PC-3 (cell line): Measurements from ENCODE around the gene MTNR1B. TPM values are rescaled to one million over a fixed set of nuclear protein-coding genes. Genes with fewer than 3 reads are reported as not detected.
A peak's percentile ranks its signal among the peaks of the same experiment; 100 is the strongest.

Experiments used
- ATAC-seq: fragments of 200-7000 bp; cut with Tn5 transposase; 2 replicates; pipeline ENCODE4 v1.9.1; 2020; ENCODE audit warnings: mild to moderate bottlenecking, moderate library complexity
- BruUV-seq: library from RNA; stranded (reverse); fragments of 400-500 nt; replicated peaks from 2 replicates; lab custom pipeline; 2021; lab: Mats Ljungman, UMichigan
- CTCF ChIA-PET: fragments of 300-600 bp; sonication (Branson Sonifier 250); formaldehyde crosslinking; loops from one replicate; lab custom pipeline; 2022; ENCODE audit warnings: antibody characterized with exemption; lab: Charles Lee
- POLR2A ChIA-PET: fragments of 300-600 bp; sonication (Branson Sonifier 250); formaldehyde crosslinking; loops from one replicate; lab custom pipeline; 2022; ENCODE audit warnings: antibody characterized with exemption; ENCODE audit not compliant: unreplicated experiment; lab: Charles Lee
- DNase-seq: peaks from one replicate; pipeline ENCODE4 v3.0.0-alpha.2; 2015
- H2AFZ ChIP-seq: fragments of 300-600 bp; sonication (generic); 2 replicates; pipeline ENCODE4 v1.6.0; 2016; ENCODE audit warnings: antibody characterized with exemption, low read length
- H3F3A ChIP-seq: fragments of 300-600 bp; sonication (generic); one replicate; pipeline ENCODE4 v1.6.0; 2017; ENCODE audit warnings: antibody characterized with exemption, low read length, control low read depth, mild to moderate bottlenecking; ENCODE audit not compliant: unreplicated experiment
- H3K27ac ChIP-seq: fragments of 300-600 bp; sonication (generic); 2 replicates; pipeline ENCODE4 v1.5.1; 2016; ENCODE audit warnings: mild to moderate bottlenecking, low read length
- H3K27me3 ChIP-seq: fragments of 300-600 bp; sonication (generic); 2 replicates; pipeline ENCODE4 v1.6.1; 2016; ENCODE audit warnings: low read length, mixed read lengths
- H3K36me3 ChIP-seq: fragments of 300-600 bp; sonication (generic); 2 replicates; pipeline ENCODE4 v1.6.1; 2016; ENCODE audit warnings: low read depth, mixed run types, low read length, mixed read lengths
- H3K4me1 ChIP-seq: fragments of 300-600 bp; sonication (generic); 2 replicates; pipeline ENCODE4 v1.5.1; 2016; ENCODE audit warnings: low read length; ENCODE audit not compliant: insufficient read depth
- H3K4me2 ChIP-seq: fragments of 300-600 bp; sonication (generic); 2 replicates; pipeline ENCODE4 v1.6.0; 2016; ENCODE audit warnings: low read length
- H3K4me3 ChIP-seq: fragments of 300-600 bp; sonication (generic); 2 replicates; pipeline ENCODE4 v1.5.1; 2016; ENCODE audit warnings: mild to moderate bottlenecking, low read length, mixed read lengths
- H3K79me2 ChIP-seq: fragments of 300-600 bp; sonication (generic); 2 replicates; pipeline ENCODE4 v1.6.1; 2017; ENCODE audit warnings: low read length, mixed read lengths
- H3K9ac ChIP-seq: fragments of 300-600 bp; sonication (generic); 2 replicates; pipeline ENCODE4 v1.6.0; 2016; ENCODE audit warnings: mild to moderate bottlenecking, low read length
- H3K9me2 ChIP-seq: fragments of 300-600 bp; sonication (generic); replicated peaks from 2 replicates; pipeline ENCODE4 v1.6.1; 2016; ENCODE audit warnings: mixed run types, low read length, mixed read lengths
- H3K9me3 ChIP-seq: fragments of 300-600 bp; sonication (generic); 2 replicates; pipeline ENCODE4 v1.6.1; 2016; ENCODE audit warnings: low read length, mixed read lengths
- H4K20me1 ChIP-seq: fragments of 300-600 bp; sonication (generic); 2 replicates; pipeline ENCODE4 v1.6.1; 2016; ENCODE audit warnings: low read length, mixed read lengths
- EZH2 ChIP-seq: fragments of 300-600 bp; sonication (generic); IDR thresholded peaks from one replicate; pipeline ENCODE4 v1.6.1; 2017; ENCODE audit warnings: antibody characterized with exemption, mild to moderate bottlenecking, low read length; ENCODE audit not compliant: unreplicated experiment
- EZH2phosphoT487 ChIP-seq: fragments of 300-600 bp; sonication (generic); IDR thresholded peaks from 2 replicates; pipeline ENCODE4 v1.6.1; 2018; ENCODE audit warnings: mild to moderate bottlenecking, antibody characterized with exemption, low read length, borderline replicate concordance
- intact Hi-C: fragments of 100-400 bp; cut with micrococcal nuclease; formaldehyde crosslinking; loops from 2 replicates; pipeline ENCODE4 v1.9.0; 2023
- total RNA-seq: library from RNA; depleted of rRNA; stranded (reverse); fragments of >200 nt; gene quantifications from 2 replicates; pipeline ENCODE4 v1.2.3, GENCODE V29; 2014
- TF ChIP-seq, protein P1 (sequence below): fragments of 300-600 bp; sonication (generic); conservative IDR thresholded peaks from 2 replicates; pipeline ENCODE4 v1.5.1; 2017; ENCODE audit warnings: antibody characterized with exemption, low read depth, mild to moderate bottlenecking, low read length

MTNR1B gene
- total RNA-seq, 1 experiment from 2014 or later, result not detected

DNA sequence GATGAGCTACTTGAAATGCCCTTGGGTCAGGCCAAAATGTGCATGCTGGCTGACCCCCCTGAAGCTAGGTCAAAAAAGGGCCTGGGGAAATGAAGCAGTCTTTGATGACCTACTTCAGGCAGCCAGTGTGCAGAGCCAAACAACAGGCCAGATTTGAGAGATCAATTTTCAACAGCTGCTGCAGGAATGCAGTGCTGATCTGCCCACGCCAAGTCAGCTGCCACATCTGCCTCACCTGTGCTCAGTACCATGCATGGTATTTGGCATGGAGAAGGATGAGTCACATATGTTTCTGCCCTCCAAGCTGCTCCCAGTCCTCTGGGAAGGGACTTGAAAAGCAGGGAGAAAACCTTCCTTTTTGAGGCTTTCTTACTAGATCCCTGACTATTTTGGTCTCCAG, 35.8 kb downstream of the MTNR1B start:
- Histone ChIP-seq H3K4me1 (peaks cover 12% of the 10 kb centered on the region; the same call in 1 of the 2 replicates), H4K20me1 (no peaks in the 10 kb centered on the region), H3K4me2 (no peak overlapping the region), H3K9ac (no peak overlapping the region), H3K9me2 (no peaks in the 10 kb centered on the region), H3K36me3 (no peaks in the 10 kb centered on the region), H3K9me3 (0 out of 2 replicates have a peak, but pooled peaks cover 6% of the 10 kb centered on the region), H3K79me2 (no peaks in the 10 kb centered on the region), H3K27me3 (no peaks in the 10 kb centered on the region), H3F3A (no peaks in the 10 kb centered on the region), H3K4me3 (no peak overlapping the region), H2AFZ (no peak overlapping the region), H3K27ac (no peak overlapping the region)
- no TSS peak for BruUV-seq
- ChIA-PET CTCF (no interaction called here), POLR2A (no interaction called here)
- no peak for TF ChIP-seq EZH2
- TF ChIP-seq, protein P1, sequence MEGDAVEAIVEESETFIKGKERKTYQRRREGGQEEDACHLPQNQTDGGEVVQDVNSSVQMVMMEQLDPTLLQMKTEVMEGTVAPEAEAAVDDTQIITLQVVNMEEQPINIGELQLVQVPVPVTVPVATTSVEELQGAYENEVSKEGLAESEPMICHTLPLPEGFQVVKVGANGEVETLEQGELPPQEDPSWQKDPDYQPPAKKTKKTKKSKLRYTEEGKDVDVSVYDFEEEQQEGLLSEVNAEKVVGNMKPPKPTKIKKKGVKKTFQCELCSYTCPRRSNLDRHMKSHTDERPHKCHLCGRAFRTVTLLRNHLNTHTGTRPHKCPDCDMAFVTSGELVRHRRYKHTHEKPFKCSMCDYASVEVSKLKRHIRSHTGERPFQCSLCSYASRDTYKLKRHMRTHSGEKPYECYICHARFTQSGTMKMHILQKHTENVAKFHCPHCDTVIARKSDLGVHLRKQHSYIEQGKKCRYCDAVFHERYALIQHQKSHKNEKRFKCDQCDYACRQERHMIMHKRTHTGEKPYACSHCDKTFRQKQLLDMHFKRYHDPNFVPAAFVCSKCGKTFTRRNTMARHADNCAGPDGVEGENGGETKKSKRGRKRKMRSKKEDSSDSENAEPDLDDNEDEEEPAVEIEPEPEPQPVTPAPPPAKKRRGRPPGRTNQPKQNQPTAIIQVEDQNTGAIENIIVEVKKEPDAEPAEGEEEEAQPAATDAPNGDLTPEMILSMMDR, result no peak
- TF ChIP-seq EZH2phosphoT487, result no peak
- no peak for ATAC-seq
- DNase-seq, result peak; percentile 48
- intact Hi-C loops, result no loop called here

DNA sequence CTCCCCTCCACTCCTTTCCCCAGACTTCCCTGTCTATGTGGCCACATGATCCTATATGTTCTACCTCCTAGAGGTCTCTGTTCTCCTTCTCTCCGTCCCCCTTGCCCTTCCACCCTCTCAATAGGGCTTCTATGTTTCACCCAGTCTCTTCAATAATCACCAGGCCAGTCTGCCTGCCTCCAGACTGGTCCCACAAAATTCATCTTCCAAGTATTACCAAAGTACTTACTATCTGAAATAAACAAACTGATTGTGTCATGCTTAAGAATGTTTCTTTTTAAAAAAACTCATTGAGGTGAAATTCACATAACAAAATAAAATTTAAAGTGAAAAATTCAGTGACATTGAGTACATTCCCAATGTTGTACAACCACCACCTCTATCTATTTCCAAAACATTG, 44.2 kb downstream of the MTNR1B start:
- no peak overlapping the region for H3K27ac ChIP-seq
- H2AFZ ChIP-seq, result no peak overlapping the region
- DNase-seq (no peak), ATAC-seq (no peak)
- H3K4me1 ChIP-seq, result no peaks in the 10 kb centered on the region
- no peaks in the 10 kb centered on the region for H4K20me1 ChIP-seq
- H3K79me2 ChIP-seq, result no peaks in the 10 kb centered on the region
- H3K9me3 ChIP-seq, result no peaks in the 10 kb centered on the region
- no peak overlapping the region for H3K4me3 ChIP-seq
- CTCF ChIA-PET, result no interaction called here
- H3K27me3 ChIP-seq, result peaks cover 14% of the 10 kb centered on the region; the same call in 1 of the 2 replicates
- POLR2A ChIA-PET, result no interaction called here
- no peaks in the 10 kb centered on the region for H3K9me2 ChIP-seq
- H3K36me3 ChIP-seq, result no peaks in the 10 kb centered on the region
- no TSS peak for BruUV-seq
- no peaks in the 10 kb centered on the region for H3F3A ChIP-seq
- TF ChIP-seq, protein P1, result no peak
- TF ChIP-seq EZH2phosphoT487 (no peak), EZH2 (no peak)
- intact Hi-C loops, result no loop called here
- no peak overlapping the region for H3K9ac ChIP-seq
- no peak overlapping the region for H3K4me2 ChIP-seq

DNA sequence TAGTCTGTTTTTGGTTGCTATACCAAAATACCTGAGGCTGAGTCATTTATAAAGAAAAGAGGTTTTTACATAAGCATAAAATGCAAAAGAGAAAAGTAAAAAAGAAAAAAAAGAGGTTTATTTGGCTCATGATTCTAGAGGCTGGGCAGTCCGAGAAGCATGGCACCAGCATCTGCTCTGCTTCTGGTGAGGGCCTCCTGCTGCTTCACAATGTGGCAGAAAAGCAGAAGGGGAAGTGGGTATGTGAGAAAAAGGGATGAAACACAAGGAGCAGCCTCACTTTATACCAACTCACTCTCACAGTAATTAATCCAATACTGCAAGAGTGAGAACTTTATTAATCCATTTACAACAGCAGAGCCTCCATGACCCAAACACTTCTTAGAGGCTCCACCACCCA, 47.1 kb downstream of the MTNR1B start:
- H3K36me3 ChIP-seq, result no peaks in the 10 kb centered on the region
- H3K27ac ChIP-seq, result no peak overlapping the region
- H3K9ac ChIP-seq, result no peak overlapping the region
- no peaks in the 10 kb centered on the region for H3K9me3 ChIP-seq
- no peaks in the 10 kb centered on the region for H4K20me1 ChIP-seq
- H2AFZ ChIP-seq, result no peak overlapping the region
- CTCF ChIA-PET, result no interaction called here
- TF ChIP-seq, protein P1, result no peak
- no peak for TF ChIP-seq EZH2
- H3K4me2 ChIP-seq, result no peak overlapping the region
- H3K27me3 ChIP-seq, result peaks cover 14% of the 10 kb centered on the region; the same call in 1 of the 2 replicates
- DNase-seq (no peak), ATAC-seq (no peak)
- no peaks in the 10 kb centered on the region for H3K79me2 ChIP-seq
- peaks cover 7% of the 10 kb centered on the region; the same call in 1 of the 2 replicates for H3K4me1 ChIP-seq
- no peaks in the 10 kb centered on the region for H3F3A ChIP-seq
- BruUV-seq, result no TSS peak
- H3K4me3 ChIP-seq, result no peak overlapping the region
- H3K9me2 ChIP-seq, result no peaks in the 10 kb centered on the region
- intact Hi-C loops, result no loop called here
- POLR2A ChIA-PET, result no interaction called here
